ENCODE results near the gene CHRM1.

- TF ChIP-seq CTCF (IDR thresholded peaks at IDR 0.05; ENCODE audit: low read length) (no peak), EZH2 (optimal IDR thresholded peaks at IDR 0.05; ENCODE audit: low read depth, low read length) (no peak), EZH2phosphoT487 (IDR thresholded peaks at IDR 0.05; ENCODE audit: low read length) (no peak)
Measured at GRCh38 chr11:62905296-62905695, 15.9 kb downstream of the CHRM1 start.
